Aorta (tissue), 5 donors: ENCODE results near the gene CNTN6. TPM values are rescaled to one million over a fixed set of nuclear protein-coding genes. Genes with fewer than 3 reads are reported as not detected.
A peak's percentile ranks its signal among the peaks of the same experiment; 100 is the strongest.

ENCODE experiments used
- ATAC-seq: fragments of 200-7000 bp; cut with Tn5 transposase; one replicate; pipeline ENCODE4 v1.9.1; 2022; ENCODE audit warnings: moderate library complexity; ENCODE audit not compliant: low FRiP score
- DNase-seq, 2 donors: peaks; one replicate each; pipeline ENCODE4 v3.0.0-alpha.2; 2020
- H3K27ac ChIP-seq, 2 donors: one replicate each; pipeline ENCODE4 v1.5.1; 2013; ENCODE audit warnings: low read length in 2 of 2, mild to moderate bottlenecking in 2 of 2, moderate library complexity in 2 of 2, control low read depth in 1 of 2, inconsistent platforms in 1 of 2, low read depth in 1 of 2
- H3K27me3 ChIP-seq, 2 donors: one replicate each; pipeline ENCODE4 v1.6.1; 2013; ENCODE audit warnings: control low read depth in 1 of 2, low read length in 1 of 2, mild to moderate bottlenecking in 1 of 2, moderate library complexity in 1 of 2; ENCODE audit not compliant: insufficient read depth in 2 of 2, control insufficient read depth in 1 of 2
- H3K36me3 ChIP-seq, 2 donors: one replicate each; pipeline ENCODE4 v1.6.1; 2013; ENCODE audit warnings: control low read depth in 1 of 2, low read length in 1 of 2, mild to moderate bottlenecking in 1 of 2; ENCODE audit not compliant: insufficient read depth in 2 of 2, control insufficient read depth in 1 of 2
- H3K4me1 ChIP-seq, 2 donors: one replicate each; pipeline ENCODE4 v1.6.1; 2013; ENCODE audit warnings: low read length in 2 of 2, control low read depth in 1 of 2, mild to moderate bottlenecking in 1 of 2, moderate library complexity in 1 of 2; ENCODE audit not compliant: insufficient read depth in 2 of 2, control insufficient read depth in 1 of 2
- H3K4me3 ChIP-seq, 2 donors: one replicate each; pipeline ENCODE4 v1.5.1; 2013; ENCODE audit warnings: low read length in 2 of 2, control low read depth in 1 of 2, mild to moderate bottlenecking in 1 of 2
- H3K9me3 ChIP-seq: one replicate; pipeline ENCODE4 v1.6.1; 2013; ENCODE audit warnings: mild to moderate bottlenecking, low read length; ENCODE audit not compliant: control insufficient read depth
- WGBS, 2 donors: extraction: QIAGEN DNeasy Blood & Tissue Kit; methylation state at CpG; one replicate each; pipeline ENCODE4 v1.1.7; 2013; 5-methylcytosine and 5-hydroxymethylcytosine counted together
- intact Hi-C, 2 donors: fragments of 100-400 bp; cut with DNase I; formaldehyde crosslinking; loops; one replicate each; pipeline versions ENCODE4 v1.14.2 to v1.15.0; 2022
- polyA plus RNA-seq, 2 donors: library from polyadenylated mRNA; stranded (reverse); fragments of 200-250 nt; gene quantifications; one replicate each; pipeline ENCODE4 v1.2.3, GENCODE V29; 2013
- total RNA-seq, 2 donors: library from RNA; stranded (reverse); fragmentation: NEBNext Ultra II Directional; extraction: Animal tissue kit (Norgen Biotek cat#: 25700); gene quantifications; one replicate each; pipeline ENCODE4 v1.2.1, GENCODE V29; 2021
- donor health status: healthy with polysubstance abuse.
- donor health status: Bipolar disorder and iron deficiency.
- donor health status: DM: no; HTN: no; CAD: no.
- donor health status: DM: no; HTN: no; CAD: no.
- donor health status: DM: yes; HTN: yes; CAD: no.

Gene CNTN6
- total and polyA plus RNA-seq, 4 donors: 0.26 to 0.64 (median 0.48) TPM; not detected in 1

DNA sequence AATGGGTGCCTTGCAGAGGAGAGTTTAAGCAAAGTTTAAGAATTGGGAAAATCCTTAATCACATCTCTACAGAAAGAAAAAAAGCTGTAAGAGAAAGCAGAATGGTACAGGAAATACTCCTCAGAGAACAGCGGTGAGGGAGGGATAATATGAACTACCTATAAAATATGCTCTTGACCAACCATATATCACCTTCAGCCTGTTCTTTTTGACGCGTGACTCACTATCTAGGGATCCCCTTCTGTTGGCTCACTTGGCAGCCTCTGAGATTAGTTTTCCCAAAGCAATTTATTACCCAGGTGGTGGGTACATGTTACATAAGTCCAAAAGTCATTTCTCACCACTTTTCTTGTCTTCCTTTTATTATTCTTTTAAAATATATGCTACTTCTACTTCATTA is 97.7 kb downstream of the CNTN6 start:
- H3K4me3 ChIP-seq: no peak overlapping the region
- no peaks in the 10 kb centered on the region for H3K27me3 ChIP-seq
- intact Hi-C loops: no loop called here
- 52 to 71% methylated on average over 3 of the region's 3 CpGs for WGBS, 2 donors
- H3K36me3 ChIP-seq: no peaks in the 10 kb centered on the region
- no peaks in the 10 kb centered on the region for H3K9me3 ChIP-seq
- no peak for ATAC-seq
- no peak for DNase-seq
- no peaks in the 10 kb centered on the region for H3K4me1 ChIP-seq
- H3K27ac ChIP-seq: no peak overlapping the region

DNA sequence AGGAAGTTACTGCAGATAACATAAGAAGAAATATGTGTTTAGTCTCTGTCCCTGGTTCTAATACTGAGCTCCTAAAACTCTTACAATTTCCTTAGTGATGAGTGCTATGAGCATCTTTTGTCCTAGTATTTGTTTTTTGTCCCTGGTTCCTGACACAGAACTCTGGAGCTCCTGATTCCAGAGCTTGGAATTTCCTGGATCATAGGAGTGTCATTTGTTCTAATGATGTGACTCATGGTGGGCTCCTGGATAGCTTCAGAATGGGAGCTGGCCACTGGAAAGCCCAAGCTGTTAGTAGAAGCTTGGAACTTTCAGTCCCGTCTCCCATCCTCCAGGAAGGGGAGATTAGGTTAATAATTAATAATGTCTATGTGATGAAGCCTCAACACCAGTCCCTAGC is 98.2 kb downstream of the CNTN6 start:
- Histone ChIP-seq H3K36me3 (no peaks in the 10 kb centered on the region), H3K4me3 (no peak overlapping the region), H3K4me1 (no peaks in the 10 kb centered on the region), H3K27ac (no peak overlapping the region), H3K27me3 (no peaks in the 10 kb centered on the region), H3K9me3 (no peaks in the 10 kb centered on the region)
- no peak for DNase-seq
- 83 to 92% methylated on average over 1 of the region's 1 CpG for WGBS, 2 donors
- ATAC-seq: no peak
- intact Hi-C loops: no loop called here

DNA sequence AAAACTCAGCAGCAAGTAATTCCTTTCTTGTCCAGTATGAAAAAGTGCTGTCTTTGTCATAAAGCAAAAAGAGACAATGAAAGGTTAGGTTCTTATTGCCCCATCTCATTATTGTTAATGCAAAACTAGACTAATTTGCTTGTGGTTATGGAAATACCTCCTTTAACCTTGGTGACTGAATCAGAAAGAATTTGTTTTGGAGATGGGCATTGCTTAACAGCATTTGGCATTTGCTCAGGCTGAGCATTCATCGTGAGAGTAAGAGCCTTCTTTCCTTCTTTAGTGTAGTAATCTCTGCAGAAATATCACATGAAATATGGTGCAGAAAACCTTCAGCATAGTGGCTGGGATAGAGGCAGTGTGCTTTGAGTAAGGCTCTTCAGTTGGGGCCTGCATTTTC is 103.1 kb downstream of the CNTN6 start:
- Histone ChIP-seq H3K27ac (no peak overlapping the region), H3K36me3 (no peaks in the 10 kb centered on the region), H3K27me3 (no peaks in the 10 kb centered on the region), H3K4me3 (no peak overlapping the region), H3K9me3 (no peaks in the 10 kb centered on the region), H3K4me1 (no peaks in the 10 kb centered on the region)
- ATAC-seq (peak; percentile 19), DNase-seq (no peak)
- intact Hi-C loops: no loop called here
- 12 to 14% methylated on average over 1 of the region's 1 CpG for WGBS, 2 donors

DNA sequence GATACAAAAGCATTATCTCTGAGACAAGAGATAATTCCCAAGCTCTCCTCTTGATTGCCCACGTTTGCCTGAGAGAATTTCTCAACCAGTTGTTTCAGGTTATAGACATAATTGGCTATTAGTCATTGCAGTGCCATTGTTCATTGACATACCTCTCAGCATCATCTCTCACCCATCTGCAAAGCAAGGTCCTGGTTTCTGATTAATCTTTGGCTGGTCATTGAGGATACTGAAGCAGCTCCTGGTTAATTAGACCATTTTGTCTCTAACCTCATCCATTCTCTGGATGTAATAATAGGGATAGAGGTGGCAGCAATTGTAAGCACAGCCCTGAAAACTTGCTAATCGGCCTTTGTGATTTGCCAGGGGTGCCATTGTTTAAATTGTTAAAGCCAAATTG is 104.2 kb downstream of the CNTN6 start:
- intact Hi-C loops: no loop called here
- DNase-seq: no peak
- Histone ChIP-seq H3K27me3 (no peaks in the 10 kb centered on the region), H3K4me3 (no peak overlapping the region), H3K4me1 (no peaks in the 10 kb centered on the region), H3K36me3 (no peaks in the 10 kb centered on the region), H3K27ac (no peak overlapping the region), H3K9me3 (no peaks in the 10 kb centered on the region)
- ATAC-seq: no peak
- 80 to 81% methylated on average over 2 of the region's 2 CpGs for WGBS, 2 donors

DNA sequence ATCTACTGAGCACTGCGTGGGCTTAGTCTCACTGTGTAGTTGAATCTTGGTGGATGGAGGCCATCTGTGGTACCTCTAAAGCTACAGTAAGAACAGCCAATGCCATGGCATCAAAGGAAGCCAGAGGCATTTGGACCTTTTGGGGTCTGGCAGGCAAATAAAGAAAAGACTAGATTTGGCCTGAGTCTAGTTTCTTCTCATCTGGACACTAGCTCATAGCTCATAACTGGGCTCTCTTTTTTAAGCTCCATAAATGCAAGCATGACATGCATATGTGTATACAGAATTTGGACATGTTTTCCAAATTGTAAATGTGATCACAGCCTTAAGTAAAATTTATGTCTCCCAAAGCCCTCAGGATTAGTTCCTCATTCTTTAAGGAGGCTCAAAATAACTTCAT is 107.5 kb downstream of the CNTN6 start:
- WGBS, 2 donors: 97 to 99% methylated on average over 1 of the region's 1 CpG

DNA sequence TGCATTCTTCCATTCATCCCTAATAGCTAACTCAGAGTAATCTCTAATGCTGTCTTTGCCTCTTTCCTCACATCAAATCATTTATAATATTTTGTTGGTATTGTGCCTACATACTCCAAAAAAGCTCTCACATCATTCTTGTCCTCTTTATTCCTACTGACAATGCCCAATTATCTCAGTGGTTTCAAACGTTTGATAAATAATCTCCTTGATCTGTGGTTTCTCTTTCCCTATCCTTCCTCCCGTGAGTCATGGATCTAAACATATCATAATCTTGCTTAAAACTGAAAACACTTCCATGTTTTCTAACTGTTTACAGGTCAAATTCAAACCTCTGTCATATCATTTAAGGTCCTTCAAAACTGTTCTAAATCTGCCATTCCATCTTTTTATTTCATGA is 115.1 kb downstream of the CNTN6 start:
- ATAC-seq: no peak
- Histone ChIP-seq H3K27me3 (no peaks in the 10 kb centered on the region), H3K4me3 (no peak overlapping the region), H3K9me3 (no peaks in the 10 kb centered on the region), H3K36me3 (no peaks in the 10 kb centered on the region), H3K27ac (no peak overlapping the region), H3K4me1 (no peaks in the 10 kb centered on the region)
- DNase-seq: no peak
- intact Hi-C loops: no loop called here
- 60 to 63% methylated on average over 2 of the region's 2 CpGs for WGBS, 2 donors

More for the DNA sequence above, 107.5 kb downstream of the CNTN6 start:
- Histone ChIP-seq H3K27me3 (no peaks in the 10 kb centered on the region), H3K9me3 (no peaks in the 10 kb centered on the region), H3K4me1 (no peaks in the 10 kb centered on the region), H3K27ac (no peak overlapping the region), H3K4me3 (no peak overlapping the region), H3K36me3 (no peaks in the 10 kb centered on the region)
- no peak for ATAC-seq
- intact Hi-C loops: no loop called here
- DNase-seq: no peak

DNA sequence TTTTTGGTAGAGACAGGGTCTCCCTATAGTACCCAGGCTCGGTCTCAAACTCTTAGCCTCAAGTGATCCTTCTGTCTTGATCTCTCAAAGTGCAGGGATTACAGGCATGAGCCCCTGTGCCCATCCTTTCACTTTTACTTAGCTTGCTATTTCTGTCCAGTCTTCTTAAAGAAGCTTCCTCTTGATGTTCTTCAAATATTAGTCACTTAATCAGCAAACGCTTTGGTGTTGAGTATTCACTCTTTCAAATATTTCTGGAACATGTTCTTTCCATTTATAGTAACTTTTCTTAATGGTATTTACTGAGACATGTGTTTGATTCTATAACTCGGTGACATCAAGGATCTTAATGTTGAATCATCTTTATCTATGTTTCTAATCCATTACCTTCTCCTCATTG is 122.1 kb downstream of the CNTN6 start:
- no peak overlapping the region for H3K4me3 ChIP-seq
- no peak overlapping the region for H3K27ac ChIP-seq
- H3K9me3 ChIP-seq: no peaks in the 10 kb centered on the region
- ATAC-seq (no peak), DNase-seq (no peak)
- no peaks in the 10 kb centered on the region for H3K4me1 ChIP-seq
- H3K36me3 ChIP-seq: no peaks in the 10 kb centered on the region
- H3K27me3 ChIP-seq: no peaks in the 10 kb centered on the region
- WGBS, 2 donors: 56 to 59% methylated on average over 3 of the region's 3 CpGs
- intact Hi-C loops: no loop called here

DNA sequence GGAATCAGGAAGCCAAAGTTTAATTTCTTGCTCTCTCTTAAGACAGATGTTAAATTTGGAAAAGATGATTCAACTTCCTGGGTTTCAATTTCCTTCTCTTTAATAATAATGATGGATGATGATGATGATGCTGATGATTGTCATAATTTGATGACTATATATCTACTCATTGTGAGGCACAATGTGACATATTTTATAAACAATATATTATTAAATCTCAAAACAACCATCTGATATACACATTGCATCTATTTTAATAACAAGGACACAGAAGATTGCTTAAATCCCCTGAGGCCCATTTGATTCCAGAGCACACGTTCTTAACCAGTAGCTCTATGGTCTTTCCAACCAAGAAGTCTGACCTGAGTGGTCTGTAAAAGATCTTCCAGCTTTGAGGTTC is 124.0 kb downstream of the CNTN6 start:
- Histone ChIP-seq H3K36me3 (no peaks in the 10 kb centered on the region), H3K9me3 (no peaks in the 10 kb centered on the region), H3K27me3 (no peaks in the 10 kb centered on the region), H3K4me3 (no peak overlapping the region), H3K4me1 (no peaks in the 10 kb centered on the region), H3K27ac (no peak overlapping the region)
- ATAC-seq (no peak), DNase-seq (no peak)
- WGBS, 2 donors: 65 to 73% methylated on average over 1 of the region's 1 CpG
- intact Hi-C loops: no loop called here

DNA sequence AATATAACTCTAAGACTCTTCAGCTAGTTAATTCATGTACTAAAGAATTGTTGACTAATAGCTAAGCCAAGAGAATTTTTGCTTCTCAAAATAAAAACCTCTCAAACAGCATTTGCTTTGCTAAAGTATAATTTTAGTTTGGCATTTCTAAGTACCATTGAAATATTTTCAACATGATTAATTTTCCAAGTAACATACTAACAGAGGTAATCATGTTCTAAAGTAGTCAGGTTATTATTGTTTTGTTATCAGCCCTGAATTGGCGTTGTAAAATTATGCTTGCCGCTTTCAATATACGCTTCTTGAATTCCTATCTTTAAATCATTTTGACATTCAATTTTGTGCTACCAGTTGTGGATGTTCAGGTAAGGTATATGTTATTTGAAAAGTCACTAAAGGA is 134.3 kb downstream of the CNTN6 start:
- ATAC-seq: no peak
- no peaks in the 10 kb centered on the region for H3K36me3 ChIP-seq
- no peaks in the 10 kb centered on the region for H3K4me1 ChIP-seq
- H3K4me3 ChIP-seq: no peak overlapping the region
- H3K9me3 ChIP-seq: peaks cover 2% of the 10 kb centered on the region
- H3K27ac ChIP-seq: no peak overlapping the region
- H3K27me3 ChIP-seq: no peaks in the 10 kb centered on the region
- no peak for DNase-seq
- 13 to 29% methylated on average over 3 of the region's 3 CpGs for WGBS, 2 donors
- intact Hi-C loops: no loop called here
